Measurements from ENCODE around the gene PTPRJ.

The PTPRJ gene

GRCh38 chr11:48103621-48104567 is 123.5 kb downstream of the PTPRJ start:
- Mint-ChIP-seq H3K27me3 (no peaks in the 10 kb centered on the region), H3K27ac (no peak overlapping the region), H3K36me3 (peaks cover 2% of the 10 kb centered on the region), H3K4me3 (no peak overlapping the region), H3K9me3 (ENCODE audit: low read depth) (no peaks in the 10 kb centered on the region), H3K4me1 (ENCODE audit: low read depth) (peaks cover 44% of the 10 kb centered on the region)

GRCh38 chr11:48104568-48104924 is 124.2 kb downstream of the PTPRJ start:
- Mint-ChIP-seq H3K4me1 (ENCODE audit: low read depth) (peaks cover 47% of the 10 kb centered on the region), H3K27ac (no peak overlapping the region), H3K4me3 (no peak overlapping the region), H3K36me3 (peaks cover under 1% of the 10 kb centered on the region), H3K9me3 (ENCODE audit: low read depth) (no peaks in the 10 kb centered on the region), H3K27me3 (no peaks in the 10 kb centered on the region)

DNA sequence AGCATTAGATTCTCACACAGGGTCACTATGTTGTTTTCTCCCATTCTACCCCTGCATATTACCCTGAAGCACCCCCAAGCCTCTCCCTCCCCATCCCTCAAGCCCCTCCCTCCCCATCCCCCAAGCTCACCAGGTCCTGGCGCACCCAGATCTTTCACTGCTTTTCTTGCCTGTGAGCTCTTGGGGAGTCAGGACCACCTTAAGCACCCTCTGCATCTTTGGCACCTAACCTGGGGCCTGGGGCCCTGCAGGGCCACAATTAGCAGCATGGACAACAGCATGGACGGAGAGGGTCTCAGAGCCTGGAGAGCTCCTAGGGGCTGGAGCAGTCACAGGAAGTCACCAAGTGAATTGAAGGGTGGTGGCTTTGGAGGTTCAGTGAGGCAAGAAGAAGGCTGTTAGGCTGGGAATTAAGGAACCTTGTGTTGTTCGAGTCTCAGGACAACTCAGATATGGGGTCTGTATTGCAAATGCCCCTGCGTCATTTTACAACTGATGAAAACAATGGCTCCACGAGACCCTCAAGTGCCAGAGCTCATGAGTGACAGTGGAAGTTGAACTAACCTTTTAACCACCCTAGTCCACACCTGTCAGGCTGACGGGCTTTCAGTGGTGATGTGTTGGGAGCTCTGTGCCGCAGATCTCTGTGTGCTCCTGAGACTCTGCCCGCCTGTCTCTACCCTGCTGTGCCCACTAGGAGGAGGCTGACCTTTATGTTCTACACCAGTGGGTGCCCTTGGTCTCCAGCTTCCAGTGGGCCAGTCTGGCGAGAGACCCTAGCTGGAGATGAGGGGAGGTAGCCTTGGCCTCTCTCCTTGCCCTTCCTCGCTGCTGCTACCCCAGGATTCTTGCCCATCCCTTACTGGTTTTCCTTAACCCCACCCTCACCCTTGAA is 125.0 kb downstream of the PTPRJ start:
- H3K4me1 Mint-ChIP-seq (ENCODE audit: low read depth) = peaks cover 49% of the 10 kb centered on the region
- no peak overlapping the region for H3K27ac Mint-ChIP-seq
- H3K27me3 Mint-ChIP-seq = no peaks in the 10 kb centered on the region
- no peak overlapping the region for H3K4me3 Mint-ChIP-seq
- H3K9me3 Mint-ChIP-seq (ENCODE audit: low read depth) = no peaks in the 10 kb centered on the region
- H3K36me3 Mint-ChIP-seq = no peaks in the 10 kb centered on the region

- H3K27ac Mint-ChIP-seq = peak overlapping the region; percentile 36
- H3K4me3 Mint-ChIP-seq = peak overlapping the region; percentile 1
- H3K36me3 Mint-ChIP-seq = no peaks in the 10 kb centered on the region
- no peaks in the 10 kb centered on the region for H3K27me3 Mint-ChIP-seq
- no peaks in the 10 kb centered on the region for H3K9me3 Mint-ChIP-seq (ENCODE audit: low read depth)
- peaks cover 49% of the 10 kb centered on the region for H3K4me1 Mint-ChIP-seq (ENCODE audit: low read depth)
Measured at GRCh38 chr11:48106166-48106565, 125.8 kb downstream of the PTPRJ start.

DNA sequence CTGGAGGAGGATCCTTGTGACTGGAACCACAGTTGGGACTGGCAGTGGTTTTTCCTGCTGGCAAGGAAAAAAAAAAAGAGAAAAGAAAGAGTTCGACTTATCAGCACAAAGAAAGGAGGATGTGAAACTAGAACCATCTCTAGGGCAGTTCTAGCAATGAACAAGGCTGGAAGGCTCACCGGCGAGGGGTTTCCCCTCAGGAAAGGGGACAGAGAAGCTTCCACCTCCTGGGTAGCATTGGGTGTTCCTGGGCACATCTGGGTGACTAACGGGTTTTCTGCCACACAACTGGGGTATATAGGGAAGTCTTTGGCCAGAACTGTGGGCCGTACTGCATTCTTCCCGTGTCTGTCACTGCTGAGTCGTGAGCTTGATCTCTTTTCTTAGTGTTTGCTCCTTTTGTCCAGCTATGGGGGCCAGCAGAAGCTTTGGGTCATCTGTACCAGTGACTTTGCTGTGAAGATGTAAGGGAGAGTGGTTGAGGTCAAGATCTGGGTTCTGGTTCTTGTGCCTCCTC is 126.9 kb downstream of the PTPRJ start:
- Mint-ChIP-seq H3K36me3 (no peaks in the 10 kb centered on the region), H3K9me3 (ENCODE audit: low read depth) (no peaks in the 10 kb centered on the region), H3K4me1 (ENCODE audit: low read depth) (peaks cover 46% of the 10 kb centered on the region), H3K27ac (peak overlapping the region; percentile 70), H3K27me3 (no peaks in the 10 kb centered on the region), H3K4me3 (peak overlapping the region; percentile 32)

- peaks cover 40% of the 10 kb centered on the region for H3K4me1 Mint-ChIP-seq (ENCODE audit: low read depth)
Measured at GRCh38 chr11:48108231-48109045, 128.1 kb downstream of the PTPRJ start.

DNA sequence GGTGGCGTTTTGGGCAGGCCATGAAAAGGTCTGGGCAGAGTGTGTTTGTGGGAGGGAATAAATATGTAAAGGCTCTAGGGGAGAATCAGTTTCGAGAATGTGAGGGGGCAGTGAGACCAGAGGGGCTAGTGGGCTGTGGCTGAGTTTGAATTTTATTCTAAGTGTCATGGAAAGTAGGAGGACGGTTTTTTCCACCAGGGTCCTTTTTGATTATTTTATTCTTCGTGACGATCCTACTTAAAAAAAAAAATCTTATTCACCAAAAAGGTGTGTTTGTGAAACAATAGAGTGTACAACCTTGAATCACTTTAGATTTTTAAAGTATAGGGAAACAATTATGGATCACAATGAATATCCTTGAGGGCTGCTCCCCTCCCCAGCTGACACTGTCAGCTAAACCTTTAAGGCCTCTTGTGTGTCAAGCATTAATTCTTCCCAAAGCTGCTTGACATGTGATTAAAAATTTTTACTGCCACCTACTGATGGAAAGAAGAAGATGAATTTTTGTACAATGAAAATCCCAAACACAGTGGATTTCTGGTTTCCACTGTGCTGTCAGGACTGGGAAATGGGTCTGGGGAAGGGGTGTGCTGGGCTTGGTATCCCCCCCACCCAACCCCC is 128.8 kb downstream of the PTPRJ start:
- Mint-ChIP-seq H3K36me3 (peaks cover 5% of the 10 kb centered on the region), H3K4me1 (ENCODE audit: low read depth) (peaks cover 40% of the 10 kb centered on the region)

More at GRCh38 chr11:48108231-48109045, 128.1 kb downstream of the PTPRJ start:
- Mint-ChIP-seq H3K4me3 (peak overlapping the region; percentile 30), H3K9me3 (ENCODE audit: low read depth) (no peaks in the 10 kb centered on the region), H3K27me3 (no peaks in the 10 kb centered on the region), H3K27ac (peak overlapping the region; percentile 90), H3K36me3 (peaks cover 4% of the 10 kb centered on the region)

GRCh38 chr11:48110509-48110766 is 130.1 kb downstream of the PTPRJ start:
- Mint-ChIP-seq H3K36me3 (peaks cover 16% of the 10 kb centered on the region), H3K27ac (peak overlapping the region; percentile 19), H3K27me3 (no peaks in the 10 kb centered on the region), H3K9me3 (ENCODE audit: low read depth) (peaks cover 9% of the 10 kb centered on the region), H3K4me3 (no peak overlapping the region), H3K4me1 (ENCODE audit: low read depth) (peaks cover 40% of the 10 kb centered on the region)

More for the DNA sequence above, 128.8 kb downstream of the PTPRJ start:
- peak overlapping the region; percentile 84 for H3K4me3 Mint-ChIP-seq
- H3K27me3 Mint-ChIP-seq = no peaks in the 10 kb centered on the region
- no peaks in the 10 kb centered on the region for H3K9me3 Mint-ChIP-seq (ENCODE audit: low read depth)
- H3K27ac Mint-ChIP-seq = peak overlapping the region; percentile 90

- peaks cover 29% of the 10 kb centered on the region for H3K4me1 Mint-ChIP-seq (ENCODE audit: low read depth)
- H3K4me3 Mint-ChIP-seq = no peak overlapping the region
- peaks cover 18% of the 10 kb centered on the region for H3K36me3 Mint-ChIP-seq
- peaks cover 9% of the 10 kb centered on the region for H3K9me3 Mint-ChIP-seq (ENCODE audit: low read depth)
- H3K27ac Mint-ChIP-seq = no peak overlapping the region
- H3K27me3 Mint-ChIP-seq = no peaks in the 10 kb centered on the region
Measured at GRCh38 chr11:48111891-48112290, 131.5 kb downstream of the PTPRJ start.

DNA sequence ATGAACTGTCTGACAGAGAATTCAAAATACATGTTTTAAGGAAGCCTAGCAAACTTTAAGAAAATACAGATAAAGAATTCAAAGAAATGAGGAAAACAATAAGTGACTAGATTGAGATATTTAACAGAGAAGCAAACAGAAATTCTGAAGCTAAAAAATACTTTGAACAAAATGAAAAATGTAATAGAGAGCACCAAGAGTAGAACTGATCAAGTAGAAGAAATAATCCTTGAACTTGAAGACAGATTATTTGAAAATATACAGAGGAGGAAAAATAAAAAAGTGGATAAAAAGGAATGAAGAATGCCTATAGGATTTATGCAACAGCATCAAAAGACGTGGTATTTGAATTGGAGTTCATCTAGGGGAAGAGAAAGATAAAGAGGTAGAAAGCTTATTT is 134.4 kb downstream of the PTPRJ start:
- Mint-ChIP-seq H3K36me3 (peaks cover 24% of the 10 kb centered on the region), H3K4me1 (ENCODE audit: low read depth) (peaks cover 3% of the 10 kb centered on the region), H3K27ac (no peak overlapping the region), H3K9me3 (ENCODE audit: low read depth) (peaks cover 9% of the 10 kb centered on the region), H3K27me3 (no peaks in the 10 kb centered on the region), H3K4me3 (no peak overlapping the region)

DNA sequence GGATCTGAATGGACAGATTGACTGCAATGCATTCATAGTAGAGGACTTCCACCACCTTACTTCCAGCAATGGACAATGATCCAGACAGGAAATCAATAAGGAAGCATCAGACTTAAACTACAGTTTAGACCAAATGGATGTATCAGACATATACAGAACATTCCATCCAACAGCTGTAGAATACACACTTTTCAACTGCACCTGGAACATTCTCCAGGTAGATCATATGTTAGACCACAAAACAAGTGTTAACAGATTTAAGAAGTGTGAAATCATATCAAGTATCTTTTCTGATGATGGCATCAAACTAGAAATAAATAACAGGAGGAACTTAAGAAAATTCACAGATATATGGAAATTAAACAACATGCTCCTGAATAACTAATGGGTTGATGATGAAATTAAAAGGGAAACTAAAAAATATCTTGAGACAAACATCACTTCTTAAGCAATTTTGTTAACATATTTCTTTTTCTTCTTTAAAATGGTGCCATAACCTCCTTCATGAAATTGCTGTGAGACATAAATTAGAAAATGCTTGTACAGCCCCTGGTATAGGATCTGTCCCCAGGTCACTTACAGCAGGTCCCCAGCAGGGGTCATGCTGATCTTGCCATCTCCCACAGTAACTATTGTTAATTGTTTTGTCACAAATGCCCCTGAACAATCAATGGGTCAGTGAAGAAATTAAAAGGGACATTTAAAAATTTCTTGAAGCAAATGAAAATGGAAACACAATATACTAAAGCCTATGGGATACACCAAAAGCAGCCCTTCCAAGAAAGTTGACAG is 136.3 kb downstream of the PTPRJ start:
- Mint-ChIP-seq H3K9me3 (ENCODE audit: low read depth) (peaks cover 9% of the 10 kb centered on the region), H3K27me3 (no peaks in the 10 kb centered on the region), H3K36me3 (peaks cover 26% of the 10 kb centered on the region), H3K27ac (no peak overlapping the region), H3K4me1 (ENCODE audit: low read depth) (no peaks in the 10 kb centered on the region), H3K4me3 (no peak overlapping the region)

DNA sequence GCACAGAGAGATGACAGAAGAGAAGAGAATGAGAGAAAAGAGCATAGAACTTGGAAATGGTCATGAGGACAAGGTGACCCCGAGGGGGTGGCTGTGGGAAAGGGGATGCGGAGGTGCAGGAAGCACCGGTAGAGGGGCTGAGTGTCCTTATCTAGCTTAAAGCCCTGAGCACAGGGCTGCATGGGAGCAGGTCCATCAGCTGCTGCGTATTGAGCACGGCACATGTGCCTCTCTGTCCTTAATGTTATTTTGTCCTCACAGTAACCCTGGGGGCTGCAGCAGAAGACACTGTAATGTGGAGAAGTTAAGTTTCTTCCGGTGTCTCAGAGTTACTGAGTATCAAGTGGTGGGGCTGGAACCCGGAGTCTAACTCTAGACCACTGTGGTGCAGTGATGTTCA is 141.9 kb downstream of the PTPRJ start:
- Mint-ChIP-seq H3K9me3 (ENCODE audit: low read depth) (no peaks in the 10 kb centered on the region), H3K27me3 (no peaks in the 10 kb centered on the region), H3K36me3 (peaks cover 21% of the 10 kb centered on the region)

DNA sequence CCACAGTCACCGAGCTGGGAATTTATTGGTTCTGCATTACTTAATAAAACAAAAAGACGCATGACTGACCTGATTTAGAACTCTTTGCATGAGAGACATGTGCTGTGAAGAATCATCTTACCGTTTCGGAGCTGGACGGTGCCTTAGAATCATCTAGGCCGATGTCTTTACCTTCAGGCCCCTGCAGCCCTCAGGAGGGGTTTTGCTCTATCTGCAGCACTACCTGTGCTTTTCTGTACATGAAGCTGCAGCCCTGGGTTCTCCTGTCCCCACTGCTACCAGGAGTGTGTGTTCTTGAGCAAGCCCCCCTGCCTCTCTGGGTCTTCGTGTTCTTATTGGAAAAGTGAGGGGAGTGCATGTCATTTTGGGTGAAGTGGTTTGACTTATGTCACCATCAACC is 142.3 kb downstream of the PTPRJ start:
- Mint-ChIP-seq H3K36me3 (peaks cover 22% of the 10 kb centered on the region), H3K27ac (no peak overlapping the region), H3K9me3 (ENCODE audit: low read depth) (no peaks in the 10 kb centered on the region), H3K4me3 (no peak overlapping the region), H3K27me3 (no peaks in the 10 kb centered on the region), H3K4me1 (ENCODE audit: low read depth) (no peaks in the 10 kb centered on the region)

More for the DNA sequence above, 141.9 kb downstream of the PTPRJ start:
- Mint-ChIP-seq H3K4me3 (no peak overlapping the region), H3K4me1 (ENCODE audit: low read depth) (no peaks in the 10 kb centered on the region), H3K27ac (no peak overlapping the region)
